Peyer's patch (tissue), 4 donors: ENCODE measurements around the gene OOSP4B. TPM values are rescaled to one million over a fixed set of nuclear protein-coding genes. Genes with fewer than 3 reads are reported as not detected.
"Not testable (repeated sequence)": the region's sequence is repeated elsewhere in the genome, so short reads cannot be mapped to it uniquely, and the experiment has no call there.

Source experiments
- DNase-seq, 3 donors: peaks; one replicate each; pipeline ENCODE4 v3.0.0-alpha.2; 2017 to 2019
- H3K27ac ChIP-seq, 4 donors: fragments of 200-600 bp; sonication (generic); one replicate each; pipeline ENCODE4 v1.5.1; 2016 to 2019
- H3K27me3 ChIP-seq, 2 donors: fragments of 200-600 bp; sonication (generic); one replicate each; pipeline ENCODE4 v1.5.1; 2019
- H3K36me3 ChIP-seq, 3 donors: fragments of 200-600 bp; sonication (generic); one replicate each; pipeline ENCODE4 v1.5.1; 2016 to 2019
- H3K4me1 ChIP-seq, 4 donors: fragments of 200-600 bp; sonication (generic); one replicate each; pipeline ENCODE4 v1.5.1; 2016 to 2019
- H3K4me3 ChIP-seq, 4 donors: fragments of 200-600 bp; sonication (generic); 1 replicate in 3 of 4; 2 replicates in 1 of 4; pipeline ENCODE4 v1.5.1; 2016 to 2019; ENCODE audit warnings: mild to moderate bottlenecking in 1 of 4
- H3K9me3 ChIP-seq, 4 donors: fragments of 200-600 bp; sonication (generic); one replicate each; pipeline ENCODE4 v1.5.1; 2016 to 2019; ENCODE audit warnings: mild to moderate bottlenecking in 1 of 4
- CTCF ChIP-seq, 6 experiments: fragments of 450-650 bp in 4 of 6; fragments of 200-600 bp in 2 of 6; sonication (generic) in 1 of 6; IDR thresholded peaks; one replicate each; pipeline ENCODE4 v1.5.1; 2017 to 2019; ENCODE audit warnings: antibody characterized with exemption in 6 of 6, mild to moderate bottlenecking in 3 of 6, moderate library complexity in 1 of 6
- POLR2A ChIP-seq, 2 donors: fragments of 450-650 bp; IDR thresholded peaks; one replicate each; pipeline ENCODE4 v1.5.1; 2017; ENCODE audit warnings: antibody characterized with exemption in 2 of 2, mild to moderate bottlenecking in 2 of 2, moderate library complexity in 2 of 2
- total RNA-seq, 4 donors: library from RNA; depleted of rRNA; stranded (reverse); fragments of >200 nt; gene quantifications; one replicate each; pipeline ENCODE4 v1.1.0, GENCODE V29; 2016

The OOSP4B gene
- total RNA-seq, 4 donors from 2014 or later: not detected

DNA sequence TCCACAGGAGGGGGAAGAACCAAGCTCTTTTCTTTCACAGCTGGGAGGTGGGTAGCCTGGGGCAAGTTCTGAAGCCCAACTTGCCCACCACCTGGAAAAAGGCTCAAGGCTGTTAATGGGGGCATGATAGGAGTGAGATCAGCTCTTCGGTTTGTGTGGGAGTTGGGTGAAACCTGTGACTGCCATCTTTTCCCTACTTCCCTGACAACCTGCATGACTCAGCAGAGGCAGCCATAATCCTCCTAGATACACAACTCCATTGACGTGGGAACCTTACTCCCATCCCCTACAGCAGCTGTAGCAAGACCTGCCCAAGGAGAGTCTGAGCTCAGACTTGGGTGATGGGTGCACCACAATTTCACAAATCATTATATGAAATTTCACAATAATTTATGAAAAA lies 13.3 kb upstream of the OOSP4B start:
- Histone ChIP-seq H3K36me3 (no peaks in the 10 kb centered on the region), H3K4me3 (no peak overlapping the region), H3K27me3 (no peaks in the 10 kb centered on the region), H3K9me3 (no peaks in the 10 kb centered on the region), H3K4me1 (no peaks in the 10 kb centered on the region), H3K27ac (no peak overlapping the region)
- no peak for DNase-seq
- TF ChIP-seq POLR2A (IDR thresholded peaks at IDR 0.05): no peak
- no peak for TF ChIP-seq CTCF (IDR thresholded peaks at IDR 0.05)

- DNase-seq: no peak
- no peaks in the 10 kb centered on the region for H3K36me3 ChIP-seq
- no peaks in the 10 kb centered on the region for H3K9me3 ChIP-seq
- TF ChIP-seq CTCF (IDR thresholded peaks at IDR 0.05): no peak
- no peak for TF ChIP-seq POLR2A (IDR thresholded peaks at IDR 0.05)
- no peak overlapping the region for H3K27ac ChIP-seq
- no peak overlapping the region for H3K4me3 ChIP-seq
- H3K4me1 ChIP-seq: no peaks in the 10 kb centered on the region
- H3K27me3 ChIP-seq: no peaks in the 10 kb centered on the region
Measured at GRCh38 chr11:60005360-60005759, 11.6 kb upstream of the OOSP4B start.

- no peak overlapping the region for H3K4me3 ChIP-seq
- no peak overlapping the region for H3K27ac ChIP-seq
- H3K27me3 ChIP-seq: no peaks in the 10 kb centered on the region
- DNase-seq: no peak
- TF ChIP-seq CTCF (IDR thresholded peaks at IDR 0.05) (no peak), POLR2A (IDR thresholded peaks at IDR 0.05) (no peak)
- no peaks in the 10 kb centered on the region for H3K4me1 ChIP-seq
- H3K9me3 ChIP-seq: no peaks in the 10 kb centered on the region
- no peaks in the 10 kb centered on the region for H3K36me3 ChIP-seq
Measured at GRCh38 chr11:60018058-60018457, 1.1 kb downstream of the OOSP4B start.

DNA sequence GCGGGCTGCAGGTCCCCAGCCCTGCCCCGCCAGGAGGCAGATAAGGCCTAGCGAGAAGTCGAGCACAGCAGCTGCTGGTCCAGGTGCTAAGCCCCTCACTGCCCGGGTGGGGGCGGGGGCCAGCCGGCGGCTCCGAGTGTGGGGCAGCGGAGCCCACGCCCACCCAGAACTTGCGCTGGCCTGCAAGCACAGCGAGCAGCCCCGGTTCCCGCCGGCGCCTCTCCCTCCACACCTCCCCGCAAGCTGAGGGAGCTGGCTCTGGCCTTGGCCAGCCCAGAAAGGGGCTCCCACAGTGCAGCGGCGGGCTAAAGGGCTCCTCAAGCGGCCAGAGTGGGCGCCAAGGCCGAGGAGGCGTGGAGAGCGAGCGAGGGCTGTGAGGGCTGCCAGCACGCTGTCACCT lies 3.4 kb downstream of the OOSP4B start:
- DNase-seq, H3K9me3 ChIP-seq, H3K36me3 ChIP-seq, H3K4me3 ChIP-seq, H3K4me1 ChIP-seq, H3K27ac ChIP-seq, H3K27me3 ChIP-seq: not testable (repeated sequence)

GRCh38 chr11:60029015-60029632 lies 12.1 kb downstream of the OOSP4B start:
- no peak for DNase-seq
- no peaks in the 10 kb centered on the region for H3K36me3 ChIP-seq
- H3K9me3 ChIP-seq: no peaks in the 10 kb centered on the region
- H3K4me3 ChIP-seq: no peak overlapping the region
- TF ChIP-seq CTCF (IDR thresholded peaks at IDR 0.05) (no peak), POLR2A (IDR thresholded peaks at IDR 0.05) (no peak)
- H3K27ac ChIP-seq: no peak overlapping the region
- H3K27me3 ChIP-seq: no peaks in the 10 kb centered on the region
- H3K4me1 ChIP-seq: no peaks in the 10 kb centered on the region

DNA sequence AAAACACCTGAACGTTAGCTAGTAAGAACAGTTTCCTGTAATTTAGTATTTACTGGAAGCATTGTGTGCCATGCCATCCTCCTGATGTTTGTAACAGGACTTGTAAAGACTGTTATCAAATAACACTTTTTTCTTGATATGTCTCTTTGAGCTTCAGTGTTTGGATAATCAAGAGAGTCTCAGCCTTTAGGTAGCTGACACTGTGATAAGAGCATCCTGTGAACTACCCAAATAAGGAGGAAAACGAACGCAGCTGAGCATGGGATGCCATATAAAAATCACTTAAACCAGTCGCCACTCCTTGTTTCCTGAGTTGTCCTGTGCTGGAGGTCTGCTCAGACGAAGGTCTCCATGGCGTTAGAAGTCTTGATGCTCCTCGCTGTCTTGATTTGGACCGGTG lies 23.1 kb downstream of the OOSP4B start, which contains the start of gene OOSP2:
Gene OOSP2, plus strand, starts transcription at position 301 of the 400 bp plus-strand sequence. Its CDS starts 51 bp downstream, at position 352.
- Histone ChIP-seq H3K9me3 (no peaks in the 10 kb centered on the region), H3K27me3 (no peaks in the 10 kb centered on the region), H3K4me3 (no peak within 1 kb of the TSS), H3K36me3 (no peaks in the 10 kb centered on the region), H3K27ac (no peak within 1 kb of the TSS), H3K4me1 (no peaks in the 10 kb centered on the region)
- TF ChIP-seq CTCF (IDR thresholded peaks at IDR 0.05) (no peak), POLR2A (IDR thresholded peaks at IDR 0.05) (no peak)
- DNase-seq: no peak

DNA sequence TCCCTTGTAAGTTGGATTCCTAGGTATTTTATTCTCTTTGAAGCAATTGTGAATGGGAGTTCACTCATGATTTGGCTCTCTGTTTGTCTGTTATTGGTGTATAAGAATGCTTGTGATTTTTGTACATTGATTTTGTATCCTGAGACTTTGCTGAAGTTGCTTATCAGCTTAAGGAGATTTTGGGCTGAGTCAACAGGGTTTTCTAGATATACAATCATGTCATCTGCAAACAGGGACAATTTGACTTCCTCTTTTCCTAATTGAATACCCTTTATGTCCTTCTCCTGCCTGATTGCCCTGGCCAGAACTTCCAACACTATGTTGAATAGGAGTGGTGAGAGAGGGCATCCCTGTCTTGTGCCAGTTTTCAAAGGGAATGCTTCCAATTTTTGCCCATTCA lies 33.4 kb downstream of the OOSP4B start:
- not testable (repeated sequence) for H3K9me3 ChIP-seq, H3K36me3 ChIP-seq, H3K4me1 ChIP-seq, H3K27me3 ChIP-seq, DNase-seq, H3K4me3 ChIP-seq, H3K27ac ChIP-seq

- H3K9me3 ChIP-seq, H3K36me3 ChIP-seq, H3K27me3 ChIP-seq, DNase-seq, H3K27ac ChIP-seq, H3K4me1 ChIP-seq, H3K4me3 ChIP-seq: not testable (repeated sequence)
Measured at GRCh38 chr11:60050839-60051238, 33.9 kb downstream of the OOSP4B start.
